ENCODE measurements around the gene TTLL10. TPM values are rescaled to one million over a fixed set of nuclear protein-coding genes. Genes with fewer than 3 reads are reported as not detected.

TTLL10 gene
- total and polyA plus RNA-seq, 2 donors from 2014 or later = 1.5 TPM; not detected in 1

DNA sequence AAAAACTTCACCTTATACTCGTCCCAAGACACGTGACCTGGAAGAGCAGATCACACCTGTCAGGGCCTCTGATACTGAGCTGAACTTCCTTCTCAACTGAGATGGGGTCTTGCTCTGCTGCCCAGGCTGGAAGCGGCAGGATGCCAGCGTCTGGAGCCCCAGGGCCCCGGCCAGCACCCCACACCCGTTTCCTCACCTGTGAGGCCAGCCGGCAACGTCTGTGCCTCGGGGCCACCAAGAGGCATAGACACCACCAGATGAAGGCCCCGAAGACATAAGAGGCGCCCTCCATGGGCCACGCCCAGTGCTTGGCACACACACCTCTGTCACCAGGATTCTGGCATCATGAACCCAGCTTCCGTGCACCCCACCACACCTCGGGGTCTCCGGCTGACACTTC lies 49.6 kb downstream of the TTLL10 start:
- Histone ChIP-seq H3K9ac (ENCODE audit: low read length in 3 of 3) (no peak overlapping the region), H3K36me3 (ENCODE audit: control insufficient read depth in 2 of 3, insufficient read depth in 3 of 3, low read length in 3 of 3) (peaks cover 4 to 30% (median 27%) of the 10 kb centered on the region in 3 donors), H3K4me3 (ENCODE audit: low read length in 3 of 3) (no peak overlapping the region), H3K27me3 (ENCODE audit: control insufficient read depth, insufficient read depth, low read length) (no peaks in the 10 kb centered on the region), H3K9me3 (ENCODE audit: control insufficient read depth in 2 of 3, insufficient read depth in 1 of 3, low read length in 3 of 3) (no peaks in the 10 kb centered on the region), H3K27ac (ENCODE audit: low read depth in 2 of 2, low read length in 2 of 2) (no peak overlapping the region), H3K4me1 (ENCODE audit: control insufficient read depth in 2 of 3, insufficient read depth in 2 of 3, low read depth in 1 of 3, low read length in 3 of 3) (no peaks in the 10 kb centered on the region)
- intact Hi-C loops (cut with DNase I) = no loop called here
- DNase-seq (no peak), FAIRE-seq (no peak)
- TF ChIP-seq, protein P1, sequence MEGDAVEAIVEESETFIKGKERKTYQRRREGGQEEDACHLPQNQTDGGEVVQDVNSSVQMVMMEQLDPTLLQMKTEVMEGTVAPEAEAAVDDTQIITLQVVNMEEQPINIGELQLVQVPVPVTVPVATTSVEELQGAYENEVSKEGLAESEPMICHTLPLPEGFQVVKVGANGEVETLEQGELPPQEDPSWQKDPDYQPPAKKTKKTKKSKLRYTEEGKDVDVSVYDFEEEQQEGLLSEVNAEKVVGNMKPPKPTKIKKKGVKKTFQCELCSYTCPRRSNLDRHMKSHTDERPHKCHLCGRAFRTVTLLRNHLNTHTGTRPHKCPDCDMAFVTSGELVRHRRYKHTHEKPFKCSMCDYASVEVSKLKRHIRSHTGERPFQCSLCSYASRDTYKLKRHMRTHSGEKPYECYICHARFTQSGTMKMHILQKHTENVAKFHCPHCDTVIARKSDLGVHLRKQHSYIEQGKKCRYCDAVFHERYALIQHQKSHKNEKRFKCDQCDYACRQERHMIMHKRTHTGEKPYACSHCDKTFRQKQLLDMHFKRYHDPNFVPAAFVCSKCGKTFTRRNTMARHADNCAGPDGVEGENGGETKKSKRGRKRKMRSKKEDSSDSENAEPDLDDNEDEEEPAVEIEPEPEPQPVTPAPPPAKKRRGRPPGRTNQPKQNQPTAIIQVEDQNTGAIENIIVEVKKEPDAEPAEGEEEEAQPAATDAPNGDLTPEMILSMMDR (IDR thresholded peaks at IDR 0.05; ENCODE audit: borderline replicate concordance, extremely low read depth, insufficient read depth) = no peak

DNA sequence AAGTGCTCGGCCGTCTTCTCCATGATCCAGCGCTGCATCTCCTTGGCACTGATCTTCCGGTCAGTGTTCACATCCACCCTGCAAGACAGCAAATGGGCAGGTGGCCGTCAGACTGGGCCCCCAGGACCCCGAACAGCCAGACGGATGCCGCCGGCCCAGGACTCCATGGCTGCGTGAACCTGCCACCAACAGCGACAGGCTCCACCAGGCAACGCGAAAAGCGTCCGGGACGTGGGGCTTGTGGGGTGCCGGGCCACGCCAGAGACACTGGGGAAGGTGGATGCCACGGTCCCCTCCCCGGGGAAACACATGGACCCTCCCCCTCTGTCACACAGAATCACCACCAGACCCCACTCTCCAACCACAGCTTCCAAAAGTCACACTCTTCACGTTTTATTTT lies 50.2 kb downstream of the TTLL10 start:
- DNase-seq (no peak), FAIRE-seq (no peak)
- H3K9ac ChIP-seq (ENCODE audit: low read length in 3 of 3) = no peak overlapping the region
- H3K4me1 ChIP-seq (ENCODE audit: control insufficient read depth in 2 of 3, insufficient read depth in 2 of 3, low read depth in 1 of 3, low read length in 3 of 3) = peaks cover 0 to under 1% (median 0%) of the 10 kb centered on the region in 3 donors
- H3K4me3 ChIP-seq (ENCODE audit: low read length in 3 of 3) = no peak overlapping the region
- no peak overlapping the region for H3K27ac ChIP-seq (ENCODE audit: low read depth in 2 of 2, low read length in 2 of 2)
- no peaks in the 10 kb centered on the region for H3K27me3 ChIP-seq (ENCODE audit: control insufficient read depth, insufficient read depth, low read length)
- no peaks in the 10 kb centered on the region for H3K9me3 ChIP-seq (ENCODE audit: control insufficient read depth in 2 of 3, insufficient read depth in 1 of 3, low read length in 3 of 3)
- intact Hi-C loops (cut with DNase I) = no loop called here
- TF ChIP-seq, protein P1 (IDR thresholded peaks at IDR 0.05; ENCODE audit: borderline replicate concordance, extremely low read depth, insufficient read depth) = no peak
- H3K36me3 ChIP-seq (ENCODE audit: control insufficient read depth in 2 of 3, insufficient read depth in 3 of 3, low read length in 3 of 3) = peaks cover 4 to 29% (median 27%) of the 10 kb centered on the region in 3 donors

DNA sequence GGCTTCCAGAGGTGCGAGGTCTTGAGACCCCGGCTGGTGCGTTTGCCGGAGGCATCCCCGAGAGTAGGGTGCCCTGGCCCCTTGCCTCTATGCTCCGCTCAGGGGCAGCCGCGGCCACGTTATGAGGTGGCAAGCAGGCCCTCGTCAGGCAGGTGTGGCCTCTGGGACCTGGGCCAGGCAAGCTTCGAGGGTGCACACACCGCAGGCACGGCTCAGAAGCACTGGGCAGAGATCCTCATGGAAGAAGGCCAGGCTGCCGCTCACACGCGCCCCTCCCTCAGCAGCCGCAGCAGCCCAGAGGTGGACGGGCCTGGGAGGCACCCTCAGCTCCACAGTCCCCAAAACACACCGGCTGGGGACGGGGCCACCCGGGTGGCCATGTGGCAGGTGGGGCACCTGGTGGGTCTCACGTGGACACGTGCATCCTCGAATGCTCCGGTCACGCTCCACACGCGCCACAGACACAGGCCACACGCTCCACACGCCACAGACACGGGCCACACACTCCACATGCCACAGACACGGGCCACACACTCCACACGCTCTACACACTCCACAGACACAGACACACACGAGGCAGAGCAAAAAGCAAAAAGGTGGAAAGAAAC lies 51.7 kb downstream of the TTLL10 start:
- H3K9me3 ChIP-seq (ENCODE audit: control insufficient read depth in 2 of 3, insufficient read depth in 1 of 3, low read length in 3 of 3) = no peaks in the 10 kb centered on the region
- H3K27me3 ChIP-seq (ENCODE audit: control insufficient read depth, insufficient read depth, low read length) = no peaks in the 10 kb centered on the region
- FAIRE-seq = no peak
- no peak overlapping the region for H3K9ac ChIP-seq (ENCODE audit: low read length in 3 of 3)
- peaks cover 4 to 29% (median 26%) of the 10 kb centered on the region in 3 donors for H3K36me3 ChIP-seq (ENCODE audit: control insufficient read depth in 2 of 3, insufficient read depth in 3 of 3, low read length in 3 of 3)
- intact Hi-C loops (cut with DNase I) = no loop called here
- no peak overlapping the region for H3K27ac ChIP-seq (ENCODE audit: low read depth in 2 of 2, low read length in 2 of 2)
- TF ChIP-seq, protein P1 (IDR thresholded peaks at IDR 0.05; ENCODE audit: borderline replicate concordance, extremely low read depth, insufficient read depth) = no peak
- no peak for DNase-seq
- H3K4me1 ChIP-seq (ENCODE audit: control insufficient read depth in 2 of 3, insufficient read depth in 2 of 3, low read depth in 1 of 3, low read length in 3 of 3) = peaks cover 0 to 10% (median 10%) of the 10 kb centered on the region in 3 donors
- no peak overlapping the region for H3K4me3 ChIP-seq (ENCODE audit: low read length in 3 of 3)

Measured in kidney (tissue), 14 donors.